K562 (cell line): ENCODE data around the gene WWOX. TPM values are rescaled to one million over a fixed set of nuclear protein-coding genes. Genes with fewer than 3 reads are reported as not detected.

ENCODE experiments used
- ATAC-seq: fragments of 200-7000 bp; cut with Tn5 transposase; 3 replicates; pipeline ENCODE4 v1.9.1; 2020; ENCODE audit warnings: moderate library complexity
- BruUV-seq: library from RNA; stranded (reverse); fragments of 400-500 nt; replicated peaks from 2 replicates; lab custom pipeline; 2021; lab: Mats Ljungman, UMichigan
- CTCF ChIA-PET: fragments of 300-600 bp; formaldehyde crosslinking; extraction: SDS; loops from one replicate; lab custom pipeline; 2021; ENCODE audit warnings: low intra/inter-chr PET ratio; lab: Yijun Ruan, JAX
- POLR2A ChIA-PET: fragments of 300-600, 350-650 bp; sonication (Branson Sonifier 250); formaldehyde crosslinking; extraction: SDS; loops from one replicate; lab custom pipeline; 2021; ENCODE audit warnings: antibody characterized with exemption, inconsistent platforms; lab: Yijun Ruan, JAX
- DNase-seq, 4 experiments: peaks; one replicate each; pipeline versions ENCODE4 v3.0.0 to v3.0.0-alpha.2; 2011 to 2018; ENCODE audit warnings: low spot score in 3 of 4, mixed read lengths in 3 of 4; ENCODE audit errors: extremely low read depth in 1 of 4
- FAIRE-seq: peaks from 2 replicates; lab custom pipeline; 2011; peaks lifted over from hg19 to GRCh38; lab: Jason Lieb, UNC
- H2AFZ ChIP-seq: 2 replicates; pipeline ENCODE4 v1.6.0; 2011; ENCODE audit warnings: low read depth, low read length, control low read depth, inconsistent platforms
- H3K27ac ChIP-seq: fragments of 200-600 bp; 3 replicates; pipeline ENCODE4 v1.8.0; 2011; ENCODE audit warnings: low read depth, mild to moderate bottlenecking, control low read depth, inconsistent platforms, low read length, moderate library complexity, mixed read lengths; ENCODE audit errors: extremely low read depth
- H3K27me3 ChIP-seq, 2 experiments: fragments of 300-600 bp in 1 of 2; 2 replicates in 1 of 2; 3 replicates in 1 of 2; pipeline versions ENCODE4 v1.6.0 to v1.8.0; 2011; ENCODE audit warnings: inconsistent platforms in 2 of 2, low read length in 2 of 2, mild to moderate bottlenecking in 1 of 2, mixed read lengths in 1 of 2, moderate library complexity in 1 of 2; ENCODE audit not compliant: control insufficient read depth in 2 of 2, insufficient read depth in 2 of 2
- H3K36me3 ChIP-seq: fragments of 300-600 bp; 3 replicates; pipeline ENCODE4 v1.8.0; 2011; ENCODE audit warnings: mild to moderate bottlenecking, low read length, inconsistent platforms; ENCODE audit not compliant: control insufficient read depth, insufficient read depth
- H3K4me1 ChIP-seq, 2 experiments: fragments of 200-600 bp in 1 of 2; replicated peaks in 1 of 2; 2 replicates in 1 of 2; 3 replicates in 1 of 2; pipeline versions ENCODE4 v1.5.1 to v1.8.0; 2011; ENCODE audit warnings: inconsistent platforms in 2 of 2, low read length in 2 of 2, mild to moderate bottlenecking in 1 of 2, mixed read lengths in 1 of 2, moderate library complexity in 1 of 2; ENCODE audit not compliant: control insufficient read depth in 2 of 2, insufficient read depth in 2 of 2
- H3K4me2 ChIP-seq: 2 replicates; pipeline ENCODE4 v1.6.1; 2011; ENCODE audit warnings: low read length, control low read depth, inconsistent platforms, mixed read lengths; ENCODE audit not compliant: insufficient read depth
- H3K4me3 ChIP-seq: fragments of 200-600 bp; sonication (generic), shearing (Covaris generic); 2 replicates; pipeline ENCODE4 v1.5.1; 2016; ENCODE audit warnings: control low read depth, inconsistent platforms
- H3K79me2 ChIP-seq: fragments of 200-600 bp; 3 replicates; pipeline ENCODE4 v1.8.0; 2011; ENCODE audit warnings: low read length, inconsistent platforms; ENCODE audit not compliant: control insufficient read depth, insufficient read depth
- H3K9ac ChIP-seq, 2 experiments: 2 replicates each; pipeline versions ENCODE4 v1.6.0 to v1.6.1; 2011; ENCODE audit warnings: low read depth in 2 of 2, low read length in 2 of 2, control low read depth in 1 of 2, inconsistent platforms in 1 of 2, mild to moderate bottlenecking in 1 of 2, mixed read lengths in 1 of 2; ENCODE audit not compliant: insufficient read depth in 1 of 2
- H3K9me1 ChIP-seq: one replicate; pipeline ENCODE4 v1.6.0; 2011; ENCODE audit warnings: inconsistent platforms, mild to moderate bottlenecking, low read length, moderate library complexity; ENCODE audit not compliant: control insufficient read depth, insufficient read depth
- H3K9me3 ChIP-seq: replicated peaks from 2 replicates; pipeline ENCODE4 v1.5.1; 2011; ENCODE audit warnings: low read depth, low read length, inconsistent platforms; ENCODE audit not compliant: control insufficient read depth, insufficient read depth
- H4K20me1 ChIP-seq: replicated peaks from 2 replicates; pipeline ENCODE4 v1.6.1; 2011; ENCODE audit warnings: low read length, inconsistent platforms, mixed read lengths; ENCODE audit not compliant: control insufficient read depth, insufficient read depth
- CC2D1A ChIP-seq: fragments of 450-650 bp; IDR thresholded peaks from 2 replicates; pipeline ENCODE4 v1.6.1; 2017; ENCODE audit warnings: mild to moderate bottlenecking
- CHD4 ChIP-seq: fragments of 200-600 bp; sonication (generic); IDR thresholded peaks from 3 replicates; pipeline ENCODE4 v1.6.1; 2012; ENCODE audit warnings: low read depth, mild to moderate bottlenecking, mixed read lengths, low read length, inconsistent platforms; ENCODE audit not compliant: insufficient read depth, insufficient replicate concordance, poor library complexity, severe bottlenecking
- MCM3 ChIP-seq: fragments of 450-650 bp; IDR thresholded peaks from 2 replicates; pipeline ENCODE4 v1.6.1; 2016
- NR4A1 ChIP-seq, 2 experiments: fragments of 250-450 bp in 1 of 2; fragments of 450-650 bp in 1 of 2; sonication (Bioruptor Pico) in 1 of 2; IDR thresholded peaks; 2 replicates each; pipeline versions ENCODE4 v1.4.0 to v1.6.1; 2016 to 2020; ENCODE audit warnings: mild to moderate bottlenecking in 2 of 2, missing compliant biosample characterization in 1 of 2, missing genetic modification characterization in 1 of 2, moderate library complexity in 1 of 2
- SMARCA4 ChIP-seq: fragments of 450-650 bp; IDR thresholded peaks from 2 replicates; pipeline ENCODE4 v1.6.1; 2016
- SMARCB1 ChIP-seq: IDR thresholded peaks from 2 replicates; pipeline ENCODE4 v1.6.1; 2011; ENCODE audit warnings: improper control_type of control experiment, low read depth; ENCODE audit not compliant: insufficient read length
- ZBTB17 ChIP-seq: fragments of 450-650 bp; formaldehyde crosslinking; IDR thresholded peaks from 2 replicates; pipeline ENCODE4 v1.4.0; 2020; ENCODE audit warnings: mild to moderate bottlenecking
- ZNF121 ChIP-seq: sonication (generic); formaldehyde crosslinking; conservative IDR thresholded peaks from 2 replicates; pipeline ENCODE4 v1.8.0; 2022; ENCODE audit warnings: missing genetic modification reagents
- ZNF347 ChIP-seq: fragments of 450-650 bp; formaldehyde crosslinking; IDR thresholded peaks from 2 replicates; pipeline ENCODE4 v1.4.0; 2020; ENCODE audit warnings: low read depth, mild to moderate bottlenecking, moderate library complexity
- ZNF644 ChIP-seq: fragments of 200-800 bp; sonication (Bioruptor generic); IDR thresholded peaks from 2 replicates; pipeline ENCODE4 v1.6.1; 2016; ENCODE audit warnings: low read depth, missing genetic modification characterization, missing compliant biosample characterization
- WGBS: fragments of 100-300 bp; shearing (Covaris generic); methylation state at CpG from one replicate; pipeline ENCODE4 v1.1.6; 2016; ENCODE audit warnings: low coverage, mixed read lengths; ENCODE audit not compliant: insufficient coverage; ENCODE audit errors: missing lambda C conversion rate; 5-methylcytosine and 5-hydroxymethylcytosine counted together
- in situ Hi-C: fragments of 300-500 bp; cut with MboI; formaldehyde crosslinking; loops from 4 replicates; pipeline ENCODE4 v1.15.0; 2018; ENCODE audit warnings: inconsistent platforms, mixed read lengths
- intact Hi-C: fragments of 100-400 bp; cut with micrococcal nuclease; formaldehyde crosslinking; loops from 2 replicates; pipeline ENCODE4 v1.14.2; 2022
- polyA plus RNA-seq, 8 experiments: library from polyadenylated mRNA; depleted of rRNA in 4 of 8; stranded (reverse) in 5 of 8; unstranded in 3 of 8; fragments of >200 nt; fragmentation: Nextera tagmentation in 2 of 8; fragmentation: Illumina TruSeq in 1 of 8; extraction: Ambion mirVana in 2 of 8; extraction: Trizol in 1 of 8; gene quantifications; 2 replicates each; pipeline versions ENCODE4 v1.2.1 to v1.2.3, GENCODE V29; 2011 to 2014; ENCODE audit warnings: inconsistent platforms in 1 of 8, missing spikeins in 1 of 8
- total RNA-seq, 7 experiments: library from RNA; depleted of rRNA in 6 of 7; stranded (reverse); fragments of >200 nt in 6 of 7; fragmentation: Illumina TruSeq in 2 of 7; extraction: Trizol in 2 of 7; gene quantifications; 2 replicates each; pipeline versions ENCODE4 v1.2.1 to v1.2.3, GENCODE V29; 2011 to 2021; ENCODE audit warnings: low replicate concordance in 1 of 7
- TF ChIP-seq, protein P1 (sequence below): sonication (generic); formaldehyde crosslinking; IDR thresholded peaks from 2 replicates; pipeline ENCODE4 v1.8.0; 2022; ENCODE audit warnings: mild to moderate bottlenecking, missing genetic modification reagents

WWOX gene
- total and polyA plus RNA-seq, 9 of the 15 experiments (the other 6 are each of a cell fraction or from before 2014, with no cell fraction given): 1.6 to 22.7 (median 8.1) TPM

DNA sequence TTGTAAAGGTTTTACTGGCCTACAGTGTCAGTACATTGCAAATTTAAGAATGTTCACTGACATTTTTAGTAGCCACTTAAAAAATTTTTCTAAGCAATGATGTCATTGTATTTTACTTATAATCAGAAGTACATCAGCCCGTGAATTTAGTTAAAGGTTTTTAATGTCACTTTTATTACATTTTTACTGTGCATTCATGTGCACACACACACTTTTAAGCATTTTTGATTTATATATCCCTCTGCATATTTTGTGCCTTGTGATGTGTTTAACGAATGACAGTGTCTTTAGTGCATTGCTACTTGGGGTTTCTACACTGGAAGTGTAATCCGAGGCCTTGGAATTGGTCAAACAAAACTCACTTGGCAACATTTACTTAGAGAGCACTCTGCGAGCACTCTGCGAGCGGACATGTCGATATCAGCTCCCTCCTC lies 190.4 kb downstream of the WWOX start:
- Histone ChIP-seq H3K9me3 (no peaks in the 10 kb centered on the region), H3K4me2 (no peak overlapping the region), H3K4me3 (no peak overlapping the region), H3K9me1 (no peaks in the 10 kb centered on the region), H3K79me2 (no peaks in the 10 kb centered on the region)
- in situ Hi-C loops: no loop called here
- no TSS peak for BruUV-seq
- POLR2A ChIA-PET: interaction anchor here (1.6 kb wide), 1 partner anchor 13 kb away, joined by 4 read pairs; no protein-coding TSS in a partner anchor
- WGBS: 13% methylated on average over 7 of the region's 7 CpGs
- no peak for TF ChIP-seq ZNF121 (CRISPR knock-in tag)
- no peak for TF ChIP-seq MCM3
- TF ChIP-seq CHD4: no peak
- TF ChIP-seq, all 486 proteins: peak for 0
- Histone ChIP-seq H3K27ac (no peak overlapping the region), H4K20me1 (no peaks in the 10 kb centered on the region), H3K27me3 (peaks cover 10 to 17% of the 10 kb centered on the region in 2 experiments), H3K9ac (no peak overlapping the region), H3K36me3 (no peaks in the 10 kb centered on the region), H3K4me1 (no peaks in the 10 kb centered on the region), H2AFZ (no peak overlapping the region)
- ATAC-seq (no peak), DNase-seq (no peak), FAIRE-seq (no peak)
- CTCF ChIA-PET: no interaction called here
- intact Hi-C loops: no loop called here

DNA sequence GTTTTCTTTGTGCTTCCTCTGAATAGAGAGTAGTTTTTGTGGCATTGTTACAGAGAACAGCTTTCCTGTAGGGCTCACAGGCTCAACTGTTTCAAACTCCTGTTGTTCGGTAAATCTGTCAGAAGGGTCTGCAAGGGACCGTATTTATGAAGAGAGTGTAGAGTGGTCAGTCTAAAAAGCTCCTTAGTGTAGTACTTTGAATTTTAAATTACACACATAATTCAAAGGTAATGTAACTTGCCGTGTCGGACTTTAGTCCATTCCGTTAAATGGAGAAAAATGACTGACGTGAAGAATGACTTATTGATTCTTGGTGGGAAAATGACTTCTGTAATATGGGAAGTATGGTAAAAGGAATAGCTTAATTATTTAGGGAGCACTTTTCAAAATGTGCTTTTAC lies 190.9 kb downstream of the WWOX start:
- Histone ChIP-seq H3K4me2 (no peak overlapping the region), H3K27ac (no peak overlapping the region), H3K4me1 (no peaks in the 10 kb centered on the region), H3K9ac (no peak overlapping the region), H3K9me3 (no peaks in the 10 kb centered on the region), H3K4me3 (no peak overlapping the region), H2AFZ (no peak overlapping the region), H3K36me3 (no peaks in the 10 kb centered on the region), H3K9me1 (no peaks in the 10 kb centered on the region), H4K20me1 (no peaks in the 10 kb centered on the region), H3K27me3 (peaks cover 10 to 18% of the 10 kb centered on the region in 2 experiments), H3K79me2 (no peaks in the 10 kb centered on the region)
- CTCF ChIA-PET: no interaction called here
- ATAC-seq (no peak), DNase-seq (no peak), FAIRE-seq (no peak)
- intact Hi-C loops: no loop called here
- WGBS: 9% methylated on average over 6 of the region's 6 CpGs
- in situ Hi-C loops: no loop called here
- POLR2A ChIA-PET: interaction anchor here (1.6 kb wide), 1 partner anchor 13 kb away, joined by 4 read pairs; no protein-coding TSS in a partner anchor
- no peak for TF ChIP-seq NR4A1 (CRISPR knock-in tag; IDR thresholded peaks at IDR 0.05)
- TF ChIP-seq NR4A1 (tag; IDR thresholded peaks at IDR 0.05): no peak
- TF ChIP-seq, protein P1, sequence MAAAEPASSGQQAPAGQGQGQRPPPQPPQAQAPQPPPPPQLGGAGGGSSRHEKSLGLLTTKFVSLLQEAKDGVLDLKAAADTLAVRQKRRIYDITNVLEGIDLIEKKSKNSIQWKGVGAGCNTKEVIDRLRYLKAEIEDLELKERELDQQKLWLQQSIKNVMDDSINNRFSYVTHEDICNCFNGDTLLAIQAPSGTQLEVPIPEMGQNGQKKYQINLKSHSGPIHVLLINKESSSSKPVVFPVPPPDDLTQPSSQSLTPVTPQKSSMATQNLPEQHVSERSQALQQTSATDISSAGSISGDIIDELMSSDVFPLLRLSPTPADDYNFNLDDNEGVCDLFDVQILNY: no peak
- TF ChIP-seq CC2D1A: no peak
- no peak for TF ChIP-seq SMARCB1
- no peak for TF ChIP-seq ZNF347 (CRISPR knock-in tag)
- TF ChIP-seq ZBTB17 (CRISPR knock-in tag): no peak
- no peak for TF ChIP-seq ZNF644 (tag)
- no peak for TF ChIP-seq SMARCA4
- no TSS peak for BruUV-seq
